Adrenal gland (tissue), 5 donors: Measurements from ENCODE around the gene VRK2.

Source experiments
- CTCF ChIP-seq, 6 experiments: fragments of 450-650 bp in 4 of 6; fragments of 200-600 bp in 2 of 6; sonication (generic) in 1 of 6; IDR thresholded peaks; 1 replicate in 5 of 6; 2 replicates in 1 of 6; pipeline versions ENCODE4 v1.5.1 to v1.8.0; 2016 to 2021; ENCODE audit warnings: antibody characterized with exemption in 6 of 6, mild to moderate bottlenecking in 2 of 6, moderate library complexity in 1 of 6
- POLR2A ChIP-seq, 2 donors: fragments of 450-650 bp; IDR thresholded peaks; one replicate each; pipeline ENCODE4 v1.6.1; 2017; ENCODE audit warnings: antibody characterized with exemption in 2 of 2, mild to moderate bottlenecking in 2 of 2, moderate library complexity in 1 of 2
- donor health status: DM: no; HTN: no; CAD: no.

GRCh38 chr2:58197894-58198293 is 151.3 kb downstream of the VRK2 start:
- TF ChIP-seq POLR2A (IDR thresholded peaks at IDR 0.05) (no peak), CTCF (IDR thresholded peaks at IDR 0.05) (no peak)
